ENCODE measurements around the gene PPP1R16B. TPM values are rescaled to one million over a fixed set of nuclear protein-coding genes. Genes with fewer than 3 reads are reported as not detected.

PPP1R16B gene
- total and polyA plus RNA-seq, 3 donors from 2014 or later, result 1.2 to 3.7 (median 1.3) TPM

GRCh38 chr20:38893565-38894090, 88.1 kb downstream of the PPP1R16B start:
- H3K4me3 ChIP-seq, result peak overlapping the region in 1 of 2 donors; percentile 25
- H3K4me1 ChIP-seq, result no peaks in the 10 kb centered on the region
- H3K9me3 ChIP-seq, result no peaks in the 10 kb centered on the region
- peak; percentile 80 for DNase-seq
- intact Hi-C loops (cut with DNase I; ENCODE audit: low total_unique reads), result no loop called here
- TF ChIP-seq CTCF (IDR thresholded peaks at IDR 0.05), result peak; percentile 49 to 90 (median 76)
- no peak for TF ChIP-seq POLR2A (IDR thresholded peaks at IDR 0.05)
- H3K27ac ChIP-seq, result no peak overlapping the region
- no peaks in the 10 kb centered on the region for H3K36me3 ChIP-seq (ENCODE audit: low read depth, missing control alignments)
- 7 to 8% methylated on average over 7 to 25 of the region's 25 CpGs for WGBS, 2 donors
- H3K27me3 ChIP-seq, result no peaks in the 10 kb centered on the region

GRCh38 chr20:38894091-38894847, 88.8 kb downstream of the PPP1R16B start:
- TF ChIP-seq CTCF (IDR thresholded peaks at IDR 0.05), result no peak
- no peak for TF ChIP-seq POLR2A (IDR thresholded peaks at IDR 0.05)
- Histone ChIP-seq H3K36me3 (ENCODE audit: low read depth, missing control alignments) (no peaks in the 10 kb centered on the region), H3K4me1 (no peaks in the 10 kb centered on the region), H3K4me3 (peak overlapping the region in 1 of 2 donors; percentile 25), H3K27me3 (no peaks in the 10 kb centered on the region), H3K9me3 (no peaks in the 10 kb centered on the region), H3K27ac (no peak overlapping the region)
- intact Hi-C loops (cut with DNase I; ENCODE audit: low total_unique reads), result no loop called here
- DNase-seq, result no peak
- WGBS, 2 donors, result 12 to 25% methylated on average over 15 to 30 of the region's 30 CpGs

- Histone ChIP-seq H3K4me3 (no peak overlapping the region), H3K4me1 (no peaks in the 10 kb centered on the region), H3K27me3 (no peaks in the 10 kb centered on the region), H3K27ac (no peak overlapping the region), H3K36me3 (ENCODE audit: low read depth, missing control alignments) (no peaks in the 10 kb centered on the region), H3K9me3 (no peaks in the 10 kb centered on the region)
- DNase-seq, result no peak
- intact Hi-C loops (cut with DNase I; ENCODE audit: low total_unique reads), result no loop called here
- WGBS, 2 donors, result 82 to 84% methylated on average over 9 of the region's 9 CpGs
- TF ChIP-seq CTCF (IDR thresholded peaks at IDR 0.05) (no peak), POLR2A (IDR thresholded peaks at IDR 0.05) (no peak)
Measured at GRCh38 chr20:38895098-38895949, 89.8 kb downstream of the PPP1R16B start.

- intact Hi-C loops (cut with DNase I; ENCODE audit: low total_unique reads), result no loop called here
Measured at GRCh38 chr20:38896009-38896594, 90.6 kb downstream of the PPP1R16B start.

More at GRCh38 chr20:38896009-38896594, 90.6 kb downstream of the PPP1R16B start:
- H3K9me3 ChIP-seq, result no peaks in the 10 kb centered on the region
- DNase-seq, result no peak
- no peak overlapping the region for H3K27ac ChIP-seq
- H3K4me3 ChIP-seq, result no peak overlapping the region
- TF ChIP-seq POLR2A (IDR thresholded peaks at IDR 0.05), result no peak
- TF ChIP-seq CTCF (IDR thresholded peaks at IDR 0.05), result no peak
- no peaks in the 10 kb centered on the region for H3K4me1 ChIP-seq
- no peaks in the 10 kb centered on the region for H3K36me3 ChIP-seq (ENCODE audit: low read depth, missing control alignments)
- no peaks in the 10 kb centered on the region for H3K27me3 ChIP-seq
